Activated CD4-positive, alpha-beta T cell treated with anti-CD3 and anti-CD28 coated beads, Interleukin-2, amount 10 ng/mL, durations not matched to agents 24 days and 14 days (primary cell): ENCODE data around the gene SWI5. TPM values are rescaled to one million over a fixed set of nuclear protein-coding genes. Genes with fewer than 3 reads are reported as not detected.

Experiments
- DNase-seq: peaks from one replicate; pipeline ENCODE4 v3.0.0; 2022
- H3K27ac Mint-ChIP-seq: one replicate; pipeline ENCODE4 v1.8.0; 2022; ENCODE audit warnings: mild to moderate bottlenecking, mixed read lengths
- H3K27me3 Mint-ChIP-seq: one replicate; pipeline ENCODE4 v1.8.0; 2022; ENCODE audit warnings: mixed read lengths
- H3K36me3 Mint-ChIP-seq: one replicate; pipeline ENCODE4 v1.8.0; 2022; ENCODE audit warnings: low read depth, mild to moderate bottlenecking, mixed read lengths
- H3K4me1 Mint-ChIP-seq: one replicate; pipeline ENCODE4 v1.8.0; 2021; ENCODE audit warnings: mixed read lengths
- H3K4me3 Mint-ChIP-seq: one replicate; pipeline ENCODE4 v1.8.0; 2022; ENCODE audit warnings: mild to moderate bottlenecking, moderate library complexity, mixed read lengths
- H3K9me3 Mint-ChIP-seq: one replicate; pipeline ENCODE4 v1.8.0; 2021; ENCODE audit warnings: mixed read lengths
- intact Hi-C: fragments of 100-400 bp; cut with micrococcal nuclease; formaldehyde crosslinking; loops from one replicate; pipeline ENCODE4 v1.15.1; 2023
- total RNA-seq: library from RNA; stranded (reverse); gene quantifications from 2 replicates; pipeline ENCODE4 v1.2.3, GENCODE V29; 2022

Gene SWI5
- total RNA-seq, 1 donor from 2014 or later: 13.6 TPM

DNA sequence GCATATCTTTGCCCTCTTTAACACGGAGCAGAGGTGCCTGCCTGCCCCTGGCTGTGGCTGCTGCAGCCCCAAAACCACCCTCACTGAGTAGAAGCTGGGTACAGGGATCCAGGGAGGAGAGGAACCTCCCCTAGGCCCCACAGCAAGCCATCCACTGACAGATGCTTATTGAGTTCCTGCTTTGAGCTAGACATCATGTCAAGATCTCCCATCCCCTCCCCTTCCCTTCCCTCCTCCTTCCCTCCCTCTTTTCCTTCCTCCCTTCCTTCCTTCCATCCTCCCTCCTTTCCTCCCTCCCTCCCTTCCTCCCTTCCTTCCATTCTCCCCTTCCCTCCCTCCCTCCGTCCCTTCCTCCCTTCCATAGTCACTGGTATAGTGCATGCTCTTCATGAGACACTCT, 29.6 kb upstream of the SWI5 start:
- no peaks in the 10 kb centered on the region for H3K9me3 Mint-ChIP-seq
- H3K27me3 Mint-ChIP-seq: peaks cover 28% of the 10 kb centered on the region
- H3K4me3 Mint-ChIP-seq: no peak overlapping the region
- DNase-seq: no peak
- intact Hi-C loops: no loop called here
- peaks cover 17% of the 10 kb centered on the region for H3K4me1 Mint-ChIP-seq
- no peak overlapping the region for H3K27ac Mint-ChIP-seq
- H3K36me3 Mint-ChIP-seq: no peaks in the 10 kb centered on the region

DNA sequence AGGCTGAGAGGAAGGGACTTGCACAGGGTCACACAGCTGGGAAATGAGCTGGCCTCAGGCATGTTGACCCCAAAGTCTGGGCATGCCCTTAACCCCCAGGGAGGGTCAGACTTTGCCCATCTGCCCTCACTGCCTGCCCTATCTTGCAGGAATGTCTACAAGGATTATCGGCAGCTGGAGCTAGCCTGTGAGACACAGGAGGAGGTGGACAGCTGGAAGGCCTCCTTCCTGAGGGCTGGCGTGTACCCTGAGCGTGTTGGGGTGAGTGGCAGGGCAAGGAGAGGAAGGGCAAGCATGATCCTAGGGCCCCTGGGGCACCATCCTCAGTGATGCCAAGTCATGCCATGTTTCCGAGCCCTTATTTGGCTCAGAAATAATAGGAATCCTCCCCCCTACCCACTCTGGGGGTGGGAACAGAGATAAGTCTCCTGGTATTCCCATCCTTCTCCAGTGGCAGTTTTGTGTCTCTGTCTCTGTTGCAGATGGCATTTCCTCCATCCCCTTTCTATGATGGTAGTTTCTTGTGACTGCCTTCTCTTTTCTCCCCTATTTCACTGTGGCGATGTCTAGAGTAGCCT, 28.8 kb upstream of the SWI5 start:
- H3K9me3 Mint-ChIP-seq: no peaks in the 10 kb centered on the region
- no peaks in the 10 kb centered on the region for H3K36me3 Mint-ChIP-seq
- no peak for DNase-seq
- no peak overlapping the region for H3K27ac Mint-ChIP-seq
- peaks cover 17% of the 10 kb centered on the region for H3K4me1 Mint-ChIP-seq
- H3K27me3 Mint-ChIP-seq: peaks cover 36% of the 10 kb centered on the region
- no peak overlapping the region for H3K4me3 Mint-ChIP-seq
- intact Hi-C loops: no loop called here

DNA sequence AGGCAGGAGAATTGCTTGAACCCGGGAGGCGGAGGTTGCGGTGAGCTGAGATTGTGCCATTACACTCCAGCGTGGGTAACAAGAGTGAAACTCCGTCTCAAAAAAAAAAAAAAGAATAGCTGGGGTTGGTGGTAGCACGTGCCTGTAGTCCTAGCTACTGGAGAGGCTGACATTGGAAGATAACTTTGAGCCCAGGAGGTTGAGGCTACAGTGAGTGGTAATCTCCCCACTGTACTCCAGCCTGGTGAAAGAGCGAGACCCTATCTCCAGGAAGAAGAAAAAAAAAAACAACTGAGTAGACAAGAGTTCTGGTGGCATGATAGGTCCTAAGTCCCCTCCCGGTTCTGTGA, 26.5 kb upstream of the SWI5 start:
- H3K4me3 Mint-ChIP-seq: peak overlapping the region; percentile 85
- peaks cover 9% of the 10 kb centered on the region for H3K4me1 Mint-ChIP-seq
- peaks cover 32% of the 10 kb centered on the region for H3K27me3 Mint-ChIP-seq
- no peak overlapping the region for H3K27ac Mint-ChIP-seq
- intact Hi-C loops: no loop called here
- DNase-seq: no peak
- no peaks in the 10 kb centered on the region for H3K36me3 Mint-ChIP-seq
- H3K9me3 Mint-ChIP-seq: no peaks in the 10 kb centered on the region

GRCh38 chr9:128249908-128250838, 25.9 kb upstream of the SWI5 start:
- peak; percentile 99 for DNase-seq
- Mint-ChIP-seq H3K9me3 (no peaks in the 10 kb centered on the region), H3K4me3 (peak overlapping the region; percentile 85), H3K27me3 (peaks cover 32% of the 10 kb centered on the region), H3K27ac (no peak overlapping the region), H3K4me1 (peaks cover 9% of the 10 kb centered on the region), H3K36me3 (no peaks in the 10 kb centered on the region)
- intact Hi-C loops: loop anchor here (1.0 kb wide), 3 partner anchors 26 to 122 kb away; partner anchors contain the start of genes GOLGA2 and SWI5

DNA sequence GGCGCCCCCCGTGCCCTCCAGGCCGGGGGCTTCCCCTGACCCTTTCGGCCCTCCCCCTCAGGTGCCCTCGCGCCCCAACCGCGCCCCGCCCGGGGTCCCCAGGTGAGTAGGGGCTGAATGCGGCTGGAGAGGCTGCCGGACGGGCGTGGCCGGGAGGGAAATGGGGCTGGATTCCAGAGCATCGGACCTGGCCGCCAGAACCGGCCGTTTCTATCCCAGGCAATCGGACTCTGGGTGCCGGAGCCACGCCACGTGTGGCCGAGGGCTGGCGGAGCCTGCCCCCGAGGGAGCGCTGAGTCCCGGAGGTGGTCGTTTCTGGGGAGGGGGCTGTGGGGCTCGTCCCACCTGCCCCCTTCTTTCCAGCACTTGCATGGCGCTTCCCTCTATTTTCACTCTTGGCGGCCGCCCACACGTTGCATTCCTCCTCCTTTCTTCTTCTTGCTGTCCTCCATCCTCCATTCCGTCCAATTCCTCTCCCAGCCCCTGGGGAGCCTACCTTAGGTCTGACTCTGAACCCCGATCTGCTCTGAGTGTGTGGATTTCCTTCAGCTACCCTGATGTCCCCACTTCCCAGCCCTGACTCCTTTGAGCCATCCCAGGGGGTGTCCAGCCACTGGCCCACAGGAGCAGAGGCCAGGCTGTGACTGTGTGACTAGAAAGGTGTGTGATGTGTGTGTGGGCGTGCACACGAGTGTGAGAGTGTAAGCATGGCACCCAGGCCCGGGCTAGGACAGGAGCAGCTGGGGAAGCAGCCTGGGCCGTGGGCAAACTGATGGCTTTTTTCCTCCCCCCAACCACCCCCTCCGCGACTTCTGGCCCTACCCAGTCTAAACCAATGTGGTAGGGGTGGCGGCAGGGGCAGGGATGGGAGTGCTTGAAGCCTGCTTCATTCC, 25.0 kb upstream of the SWI5 start:
- peak overlapping the region; percentile 30 for H3K27ac Mint-ChIP-seq

GRCh38 chr9:128251732-128252100, 24.4 kb upstream of the SWI5 start:
- no peak for DNase-seq
- H3K27me3 Mint-ChIP-seq: peaks cover 27% of the 10 kb centered on the region
- intact Hi-C loops: no loop called here
- H3K36me3 Mint-ChIP-seq: no peaks in the 10 kb centered on the region
- peaks cover 9% of the 10 kb centered on the region for H3K4me1 Mint-ChIP-seq
- H3K9me3 Mint-ChIP-seq: no peaks in the 10 kb centered on the region
- H3K4me3 Mint-ChIP-seq: peak overlapping the region; percentile 85
- H3K27ac Mint-ChIP-seq: no peak overlapping the region

More for the DNA sequence above, 25.0 kb upstream of the SWI5 start:
- Mint-ChIP-seq H3K36me3 (no peaks in the 10 kb centered on the region), H3K4me3 (peak overlapping the region; percentile 85), H3K4me1 (peaks cover 9% of the 10 kb centered on the region), H3K27me3 (peaks cover 28% of the 10 kb centered on the region), H3K9me3 (no peaks in the 10 kb centered on the region)
- DNase-seq: no peak
- intact Hi-C loops: loop anchor here (1.0 kb wide), 3 partner anchors 25 to 123 kb away; partner anchors contain the start of genes GOLGA2 and SWI5

- H3K27ac Mint-ChIP-seq: no peak overlapping the region
These were observed 23.5 kb upstream of the SWI5 start for GRCh38 chr9:128252317-128253139.

GRCh38 chr9:128253140-128253990, 22.7 kb upstream of the SWI5 start:
- Mint-ChIP-seq H3K27me3 (peaks cover 21% of the 10 kb centered on the region), H3K9me3 (no peaks in the 10 kb centered on the region)
- intact Hi-C loops: no loop called here

More at GRCh38 chr9:128252317-128253139, 23.5 kb upstream of the SWI5 start:
- peaks cover 24% of the 10 kb centered on the region for H3K27me3 Mint-ChIP-seq
- intact Hi-C loops: no loop called here
- peaks cover 2% of the 10 kb centered on the region for H3K36me3 Mint-ChIP-seq
- no peak overlapping the region for H3K4me3 Mint-ChIP-seq
- DNase-seq: no peak
- H3K4me1 Mint-ChIP-seq: peaks cover 9% of the 10 kb centered on the region
- no peaks in the 10 kb centered on the region for H3K9me3 Mint-ChIP-seq

DNA sequence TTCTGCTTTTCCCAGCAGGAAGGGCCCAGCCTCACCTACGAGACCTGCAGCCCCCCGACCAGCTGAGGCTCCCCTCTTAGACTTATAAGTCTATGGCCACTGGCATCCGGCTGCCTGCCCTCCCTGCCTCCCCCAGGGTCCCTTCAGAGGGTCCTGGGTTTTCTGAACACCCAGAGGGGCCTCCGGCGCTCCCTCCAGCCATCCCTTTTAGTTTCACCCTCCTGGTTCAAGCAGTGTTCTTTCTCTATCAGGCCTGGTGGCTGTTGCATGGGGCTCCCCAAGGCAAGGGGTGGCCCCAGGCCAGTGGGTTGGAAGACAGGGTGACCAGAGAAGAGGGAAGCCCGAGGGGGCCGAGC, 22.1 kb upstream of the SWI5 start:
- Mint-ChIP-seq H3K27me3 (peaks cover 21% of the 10 kb centered on the region), H3K36me3 (peaks cover 4% of the 10 kb centered on the region), H3K27ac (no peak overlapping the region), H3K4me3 (no peak overlapping the region), H3K9me3 (no peaks in the 10 kb centered on the region), H3K4me1 (peaks cover 9% of the 10 kb centered on the region)
- intact Hi-C loops: no loop called here
- no peak for DNase-seq

More at GRCh38 chr9:128253140-128253990, 22.7 kb upstream of the SWI5 start:
- H3K4me3 Mint-ChIP-seq: no peak overlapping the region
- DNase-seq: no peak
- H3K27ac Mint-ChIP-seq: no peak overlapping the region
- peaks cover 4% of the 10 kb centered on the region for H3K36me3 Mint-ChIP-seq
- H3K4me1 Mint-ChIP-seq: peaks cover 9% of the 10 kb centered on the region

- DNase-seq: no peak
- H3K36me3 Mint-ChIP-seq: peaks cover 7% of the 10 kb centered on the region
- no peak overlapping the region for H3K4me3 Mint-ChIP-seq
- peaks cover 21% of the 10 kb centered on the region for H3K27me3 Mint-ChIP-seq
- intact Hi-C loops: no loop called here
- H3K27ac Mint-ChIP-seq: no peak overlapping the region
- peaks cover 9% of the 10 kb centered on the region for H3K4me1 Mint-ChIP-seq
- H3K9me3 Mint-ChIP-seq: no peaks in the 10 kb centered on the region
These were observed 21.7 kb upstream of the SWI5 start for GRCh38 chr9:128254362-128254761.

DNA sequence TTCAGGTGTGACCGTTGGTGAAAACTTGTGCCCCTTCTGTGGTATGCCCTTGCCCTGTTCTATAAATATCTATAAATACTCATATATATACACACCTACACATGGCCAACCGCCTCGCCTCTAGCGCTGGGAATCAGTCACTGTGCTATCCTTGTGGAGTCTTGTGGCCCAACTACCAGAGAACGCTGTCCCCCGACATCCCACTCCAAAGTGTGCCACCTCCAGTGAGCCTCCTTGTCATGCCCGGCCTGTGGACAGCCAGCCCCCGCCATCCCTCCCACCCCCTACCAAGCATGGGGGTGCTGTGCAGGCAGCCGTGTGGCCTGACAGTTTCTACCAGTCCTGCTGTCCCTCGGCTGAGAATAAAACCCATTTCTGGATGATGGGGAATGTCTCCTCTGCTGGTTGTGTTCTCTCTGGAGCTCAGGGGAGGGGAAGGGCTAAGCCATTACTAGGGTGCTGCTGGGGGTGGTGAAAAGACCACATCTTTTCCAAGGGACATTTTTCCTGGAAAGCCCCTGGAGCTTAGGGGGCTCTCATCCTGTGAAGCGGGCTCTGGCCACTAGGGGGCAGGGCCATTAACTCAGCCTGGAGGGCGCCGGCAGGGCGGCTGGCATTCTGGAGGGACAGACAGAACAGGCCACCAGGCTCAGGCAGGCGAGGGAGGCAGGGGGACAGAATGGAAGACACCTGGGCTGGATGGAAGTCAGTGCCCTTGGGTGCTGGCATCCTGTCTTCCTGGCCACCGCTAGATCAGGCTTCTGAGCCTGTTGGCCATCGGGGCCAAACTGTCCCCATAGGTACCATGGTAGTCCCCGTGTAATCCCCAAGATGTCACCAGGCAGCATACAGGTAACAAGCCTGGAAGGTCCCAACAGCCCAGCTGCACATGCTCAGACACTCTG, 21.0 kb upstream of the SWI5 start:
- peaks cover 15% of the 10 kb centered on the region for H3K27me3 Mint-ChIP-seq
- no peak overlapping the region for H3K27ac Mint-ChIP-seq
- no peak overlapping the region for H3K4me3 Mint-ChIP-seq
- DNase-seq: peak; percentile 86
- H3K9me3 Mint-ChIP-seq: no peaks in the 10 kb centered on the region
- intact Hi-C loops: no loop called here
- H3K4me1 Mint-ChIP-seq: peaks cover 3% of the 10 kb centered on the region
- H3K36me3 Mint-ChIP-seq: peaks cover 9% of the 10 kb centered on the region
